GM13976 (cell line): Measurements from ENCODE around the gene UBE2QL1.

Source experiments
- DNase-seq: peaks from one replicate; pipeline ENCODE4 v3.0.0; 2012; ENCODE audit warnings: low spot score
- in situ Hi-C: fragments of 300-500 bp; cut with MboI; formaldehyde crosslinking; loops from one replicate; pipeline ENCODE4 v1.12.0; 2022; ENCODE audit warnings: low sequenced_read_pairs, mixed read lengths, inconsistent platforms; ENCODE audit not compliant: unreplicated experiment
- TF ChIP-seq, protein P1 (sequence below): IDR thresholded peaks from 2 replicates; pipeline ENCODE4 v1.5.1; 2012; ENCODE audit warnings: borderline replicate concordance, mild to moderate bottlenecking; ENCODE audit not compliant: insufficient read depth; ENCODE audit errors: extremely low read depth, missing control alignments, control extremely low read depth

UBE2QL1 gene

DNA sequence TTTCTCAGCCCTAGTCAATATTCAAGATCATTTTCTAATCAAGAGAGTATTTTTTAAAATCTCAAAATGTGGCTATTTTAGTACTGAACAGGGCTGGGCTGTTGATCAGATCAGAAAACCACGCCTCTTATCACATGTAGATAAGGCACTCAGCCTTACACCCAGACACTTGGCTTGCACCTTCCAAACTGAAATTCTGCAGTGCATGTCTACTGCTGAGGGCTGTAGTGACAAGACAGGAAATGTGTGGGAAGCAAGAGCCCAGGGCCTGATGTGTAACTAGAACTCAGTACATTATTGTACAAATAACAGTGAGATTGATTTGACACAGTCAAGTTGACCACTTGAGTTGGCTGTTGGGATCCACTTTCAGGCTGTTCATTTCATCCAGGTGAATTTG lies 48.6 kb downstream of the UBE2QL1 start:
- TF ChIP-seq, protein P1, sequence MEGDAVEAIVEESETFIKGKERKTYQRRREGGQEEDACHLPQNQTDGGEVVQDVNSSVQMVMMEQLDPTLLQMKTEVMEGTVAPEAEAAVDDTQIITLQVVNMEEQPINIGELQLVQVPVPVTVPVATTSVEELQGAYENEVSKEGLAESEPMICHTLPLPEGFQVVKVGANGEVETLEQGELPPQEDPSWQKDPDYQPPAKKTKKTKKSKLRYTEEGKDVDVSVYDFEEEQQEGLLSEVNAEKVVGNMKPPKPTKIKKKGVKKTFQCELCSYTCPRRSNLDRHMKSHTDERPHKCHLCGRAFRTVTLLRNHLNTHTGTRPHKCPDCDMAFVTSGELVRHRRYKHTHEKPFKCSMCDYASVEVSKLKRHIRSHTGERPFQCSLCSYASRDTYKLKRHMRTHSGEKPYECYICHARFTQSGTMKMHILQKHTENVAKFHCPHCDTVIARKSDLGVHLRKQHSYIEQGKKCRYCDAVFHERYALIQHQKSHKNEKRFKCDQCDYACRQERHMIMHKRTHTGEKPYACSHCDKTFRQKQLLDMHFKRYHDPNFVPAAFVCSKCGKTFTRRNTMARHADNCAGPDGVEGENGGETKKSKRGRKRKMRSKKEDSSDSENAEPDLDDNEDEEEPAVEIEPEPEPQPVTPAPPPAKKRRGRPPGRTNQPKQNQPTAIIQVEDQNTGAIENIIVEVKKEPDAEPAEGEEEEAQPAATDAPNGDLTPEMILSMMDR, result no peak
- DNase-seq, result no peak
- in situ Hi-C loops, result no loop called here

DNA sequence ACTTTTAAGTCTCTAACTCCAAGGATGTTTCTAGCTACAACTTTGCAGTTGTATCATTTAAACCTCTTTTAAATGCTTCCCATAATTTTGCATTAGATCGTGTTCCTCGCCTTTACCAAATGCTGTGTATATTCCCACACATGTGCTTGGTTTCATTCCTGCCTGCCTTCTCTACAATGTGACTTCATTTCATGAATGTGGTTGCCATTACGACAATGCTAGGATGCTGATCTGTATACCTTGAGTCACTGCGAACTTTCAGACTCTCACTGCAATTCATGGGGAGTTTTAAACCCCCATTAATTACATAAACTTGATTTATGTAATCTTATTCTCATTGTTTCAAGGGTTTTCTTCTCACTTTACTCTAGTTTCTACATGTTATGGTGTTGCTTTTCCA lies 50.3 kb downstream of the UBE2QL1 start:
- TF ChIP-seq, protein P1, result no peak
- DNase-seq, result no peak
- in situ Hi-C loops, result no loop called here

DNA sequence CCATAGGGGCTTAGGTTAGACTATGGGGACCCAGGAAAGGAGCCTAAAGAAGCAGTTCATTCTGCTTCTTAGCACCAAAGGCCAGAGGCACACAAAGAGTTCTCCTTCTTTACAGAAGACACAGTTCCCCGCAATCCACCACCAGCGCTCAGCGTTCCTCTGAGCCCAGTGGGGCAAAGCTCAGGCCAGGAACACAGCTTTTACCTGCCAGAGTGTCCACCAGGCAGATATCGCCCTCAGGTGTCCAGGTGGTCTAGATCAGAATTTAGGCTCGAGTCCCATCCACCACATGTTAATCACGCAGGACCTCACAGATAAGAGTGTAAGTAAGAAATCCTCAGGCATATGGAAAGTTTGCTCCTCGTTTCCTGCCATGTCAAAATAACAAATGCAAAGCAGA lies 53.0 kb downstream of the UBE2QL1 start:
- in situ Hi-C loops, result no loop called here
- no peak for DNase-seq
- TF ChIP-seq, protein P1, result peak; percentile 23

DNA sequence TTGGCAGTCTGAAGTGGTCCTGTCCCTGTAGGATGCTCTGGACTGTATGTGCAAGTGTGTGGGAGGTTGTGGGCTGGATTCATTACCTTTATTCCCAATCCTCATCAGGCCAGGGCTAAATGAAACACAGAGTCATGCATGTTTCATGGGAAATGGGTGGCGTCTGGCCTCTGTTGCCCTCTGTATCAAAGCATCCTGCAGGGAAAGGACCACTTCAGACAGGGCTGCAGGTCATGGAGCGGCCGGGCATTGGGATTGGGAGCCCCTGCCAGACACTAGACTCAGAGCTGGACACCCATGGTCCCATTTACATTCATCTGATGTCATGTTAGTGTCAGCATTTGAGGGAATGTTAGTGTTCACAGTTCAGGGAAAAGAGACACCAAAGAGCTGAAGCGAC lies 53.8 kb downstream of the UBE2QL1 start:
- in situ Hi-C loops, result no loop called here
- DNase-seq, result no peak
- TF ChIP-seq, protein P1, result no peak

DNA sequence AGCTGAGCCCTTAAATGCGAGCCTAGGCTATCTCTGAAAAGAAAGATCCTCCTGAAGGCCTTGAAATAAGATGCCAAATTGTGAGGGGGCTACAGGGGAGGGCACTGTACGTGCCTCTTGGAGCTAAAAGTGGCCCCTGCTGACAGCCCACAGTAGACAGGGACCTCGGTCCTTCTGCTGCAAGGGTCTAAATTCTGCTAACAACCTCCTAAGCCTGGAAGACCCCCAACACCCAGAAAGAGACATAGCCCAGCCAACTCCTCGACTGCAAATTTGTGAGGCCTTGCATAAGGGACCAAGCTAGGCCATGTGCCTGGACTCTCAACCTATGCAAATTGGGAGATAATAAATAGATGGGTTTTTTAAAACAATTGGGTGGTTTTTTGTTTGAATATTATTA lies 54.7 kb downstream of the UBE2QL1 start:
- in situ Hi-C loops, result no loop called here
- TF ChIP-seq, protein P1, result no peak
- DNase-seq, result no peak

DNA sequence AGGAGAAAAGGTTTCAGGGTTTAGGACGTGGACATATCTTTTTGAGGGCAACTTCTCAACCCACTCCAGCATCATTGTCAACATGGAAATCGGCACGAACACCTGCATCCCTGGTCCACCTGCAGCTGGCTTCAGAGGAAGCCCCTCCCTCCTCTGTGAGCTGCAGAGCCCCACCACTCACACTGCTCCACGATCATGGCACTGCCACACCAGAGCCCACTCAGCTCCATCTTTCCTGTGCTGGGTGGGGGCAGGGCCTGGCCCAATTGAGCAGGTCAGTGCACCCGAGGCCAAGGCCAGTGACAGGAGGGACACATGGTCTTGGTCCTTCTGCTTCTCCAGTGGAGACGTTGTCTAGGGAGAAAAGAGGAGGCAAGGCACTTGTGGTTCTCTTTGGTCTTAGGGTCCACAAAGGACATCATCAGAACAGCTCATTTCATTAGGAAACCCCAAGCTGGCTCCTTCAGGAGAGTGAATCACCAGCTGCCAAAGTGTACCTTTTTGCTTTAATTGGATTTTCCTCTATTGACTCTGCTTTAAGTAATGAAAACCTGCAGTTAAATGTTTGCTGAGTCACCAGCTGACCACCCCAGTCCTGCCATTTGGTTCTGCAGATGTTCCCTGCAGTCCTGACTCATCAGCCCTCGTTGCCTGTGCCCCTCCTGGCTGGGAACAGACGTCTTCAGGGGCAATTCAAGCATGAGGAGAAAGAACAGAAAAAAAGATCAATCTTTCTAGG lies 56.2 kb downstream of the UBE2QL1 start:
- in situ Hi-C loops, result no loop called here
- TF ChIP-seq, protein P1, result no peak
- no peak for DNase-seq
